Astrocyte of the cerebellum (primary cell): ENCODE measurements around the gene PHOSPHO2.
"Not testable (repeated sequence)": the region's sequence is repeated elsewhere in the genome, so short reads cannot be mapped to it uniquely, and the experiment has no call there.

Experiments
- DNase-seq: peaks from one replicate; pipeline ENCODE4 v3.0.0-alpha.2; 2011; ENCODE audit warnings: low read depth
- H3K4me3 ChIP-seq: 2 replicates; pipeline ENCODE4 v1.5.1; 2011; ENCODE audit warnings: mild to moderate bottlenecking, low read depth, low read length, moderate library complexity
- CTCF ChIP-seq: IDR thresholded peaks from 2 replicates; pipeline ENCODE4 v1.5.1; 2012; ENCODE audit warnings: low read length, low read depth, moderate library complexity, mild to moderate bottlenecking; ENCODE audit errors: missing control alignments
- in situ Hi-C: cut with HindIII; loops from 2 replicates; pipeline ENCODE4 v1.10.0; 2017; ENCODE audit warnings: low sequenced_read_pairs

The PHOSPHO2 gene

DNA sequence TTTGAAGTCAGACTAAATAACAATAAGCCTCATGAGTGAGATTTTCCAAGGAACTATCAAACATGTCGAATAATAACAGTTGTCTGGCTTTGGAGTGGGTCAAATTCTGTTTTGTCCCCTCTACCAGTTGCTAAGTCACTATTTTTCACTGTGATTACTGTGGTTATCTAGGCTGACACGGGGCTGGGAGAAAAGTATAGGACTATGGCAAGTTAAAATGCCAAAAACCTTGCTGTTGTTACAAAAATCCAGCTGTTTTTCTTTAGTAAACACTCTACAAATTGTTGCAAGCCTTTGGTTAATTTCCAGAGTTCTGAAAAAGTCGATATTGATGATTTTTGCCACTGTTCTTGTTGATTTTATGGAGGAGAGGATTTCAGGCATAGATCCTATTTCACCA, 1.6 kb upstream of the PHOSPHO2 start:
- no peak for TF ChIP-seq CTCF
- DNase-seq, result no peak
- in situ Hi-C loops, result no loop called here

GRCh38 chr2:169693360-169693759, 909 bp upstream of the PHOSPHO2 start:
- H3K4me3 ChIP-seq, result peak overlapping the region; percentile 86
- no peak for DNase-seq
- in situ Hi-C loops, result no loop called here
- TF ChIP-seq CTCF, result no peak

More for the DNA sequence above, 1.6 kb upstream of the PHOSPHO2 start:
- H3K4me3 ChIP-seq, result no peak overlapping the region

DNA sequence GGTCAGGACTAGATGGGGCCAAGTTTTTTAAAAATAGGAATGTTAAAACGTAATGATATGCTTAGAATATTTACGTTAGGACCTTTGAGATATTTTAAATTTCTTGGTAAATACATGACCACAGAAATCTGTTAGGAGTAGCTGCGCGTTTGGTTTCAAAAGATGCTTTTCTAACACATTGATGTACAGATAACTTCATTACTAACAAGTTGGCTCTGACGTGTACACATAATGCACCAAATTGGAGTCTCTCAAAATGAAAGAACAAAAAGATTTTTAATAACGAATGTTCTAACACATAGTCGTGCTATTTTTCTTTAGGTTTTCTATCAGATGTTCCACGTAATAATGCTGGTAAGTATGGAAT, 608 bp downstream of the PHOSPHO2 start:
- peak overlapping the region; percentile 86 for H3K4me3 ChIP-seq

DNA sequence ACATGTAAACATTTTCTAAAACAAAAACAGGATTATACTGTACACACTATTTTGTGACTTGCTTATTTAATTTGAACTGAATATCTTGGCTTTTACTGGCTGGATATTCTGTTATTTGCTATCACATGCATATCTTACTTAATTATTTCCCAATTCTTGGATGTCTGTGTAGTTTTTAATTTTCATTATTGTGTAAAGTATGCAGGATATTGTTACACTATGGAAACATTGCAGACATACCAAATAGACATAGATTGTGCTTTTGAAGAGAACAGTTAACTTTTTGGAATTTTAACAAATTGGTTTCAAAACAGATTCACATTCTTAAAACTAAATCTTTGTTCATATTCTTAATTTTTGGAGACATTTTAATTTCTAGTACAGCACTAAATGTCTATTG, 2.1 kb downstream of the PHOSPHO2 start:
- TF ChIP-seq CTCF, result no peak
- in situ Hi-C loops, result no loop called here
- H3K4me3 ChIP-seq, result no peak overlapping the region
- DNase-seq, result no peak

More for the DNA sequence above, 608 bp downstream of the PHOSPHO2 start:
- no peak for TF ChIP-seq CTCF
- DNase-seq, result no peak
- in situ Hi-C loops, result no loop called here

GRCh38 chr2:169699173-169699572, 4.9 kb downstream of the PHOSPHO2 start:
- DNase-seq, in situ Hi-C loops: not testable (repeated sequence)

GRCh38 chr2:169702996-169703395, 8.7 kb downstream of the PHOSPHO2 start:
- TF ChIP-seq CTCF, result no peak
- DNase-seq, result no peak
- in situ Hi-C loops, result no loop called here
- H3K4me3 ChIP-seq, result no peak overlapping the region

More at GRCh38 chr2:169699173-169699572, 4.9 kb downstream of the PHOSPHO2 start:
- not testable (repeated sequence) for H3K4me3 ChIP-seq

DNA sequence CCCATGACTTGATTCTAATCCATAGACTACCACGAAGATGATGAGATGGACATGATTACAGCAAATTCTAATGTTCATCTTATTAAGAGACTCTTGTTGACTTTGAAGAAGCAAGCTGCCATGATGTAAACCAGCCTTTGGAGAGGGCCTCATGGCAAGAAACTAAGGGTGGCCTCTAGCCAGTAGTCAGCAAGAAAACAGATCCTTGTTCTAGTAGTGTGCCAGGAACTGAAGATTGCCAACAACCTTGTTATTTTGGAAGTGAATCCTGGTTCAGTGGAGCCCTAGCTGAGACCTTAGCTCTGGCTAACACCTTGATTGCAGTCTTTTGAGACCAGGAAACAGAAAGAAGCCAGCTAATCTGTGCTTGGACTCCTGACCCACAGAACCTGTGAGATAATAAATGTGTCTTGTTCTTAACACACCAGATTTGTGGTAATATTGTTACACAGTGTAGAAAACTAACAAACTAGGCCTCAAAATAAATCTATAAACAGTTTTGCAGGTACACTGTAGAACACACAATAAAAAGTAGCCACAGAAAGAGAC, 10.0 kb downstream of the PHOSPHO2 start:
- TF ChIP-seq CTCF, result no peak
- H3K4me3 ChIP-seq, result no peak overlapping the region
- DNase-seq, result no peak
- in situ Hi-C loops, result no loop called here
